Measurements from ENCODE around the gene AMH. TPM values are rescaled to one million over a fixed set of nuclear protein-coding genes. Genes with fewer than 3 reads are reported as not detected.

AMH gene
- polyA plus RNA-seq, 1 donor = 6.1 TPM

DNA sequence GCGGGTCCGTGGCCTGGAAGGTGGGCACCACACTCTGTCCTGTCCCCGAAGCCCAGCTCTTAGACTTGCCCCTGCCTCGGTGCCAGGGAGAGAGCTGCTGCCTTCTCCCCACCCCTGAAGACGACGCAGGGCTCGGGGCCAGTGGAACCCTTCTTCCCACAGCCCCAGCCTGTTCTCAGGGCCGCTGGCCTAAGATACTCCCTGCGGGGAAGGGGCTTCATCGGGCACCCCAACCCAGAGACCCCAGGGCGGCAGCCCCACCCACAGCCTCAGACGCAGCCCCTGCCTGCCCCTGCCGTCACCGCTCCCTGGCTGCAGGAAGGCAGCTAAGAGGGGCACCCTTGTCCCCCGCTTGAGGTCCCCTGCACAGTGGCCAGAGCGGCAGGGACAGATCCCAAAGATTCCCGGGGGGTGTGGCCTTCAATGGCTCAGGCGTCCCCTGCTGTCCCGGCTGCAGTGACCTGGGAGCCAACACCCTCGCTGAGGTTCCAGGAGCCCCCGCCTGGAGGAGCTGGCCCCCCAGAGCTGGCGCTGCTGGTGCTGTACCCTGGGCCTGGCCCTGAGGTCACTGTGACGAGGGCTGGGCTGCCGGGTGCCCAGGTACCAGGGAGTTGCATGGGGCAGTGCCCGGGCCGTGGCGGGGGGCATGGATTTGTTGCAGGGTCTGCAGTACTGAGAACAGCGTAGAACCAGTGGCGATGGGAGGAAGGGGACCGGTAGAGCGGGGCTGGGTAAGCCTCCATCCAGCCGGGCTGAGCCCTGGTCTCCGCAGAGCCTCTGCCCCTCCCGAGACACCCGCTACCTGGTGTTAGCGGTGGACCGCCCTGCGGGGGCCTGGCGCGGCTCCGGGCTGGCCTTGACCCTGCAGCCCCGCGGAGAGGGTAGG is 1.0 kb downstream of the AMH start:
- DNase-seq (ENCODE audit: low read depth) = no peak

DNA sequence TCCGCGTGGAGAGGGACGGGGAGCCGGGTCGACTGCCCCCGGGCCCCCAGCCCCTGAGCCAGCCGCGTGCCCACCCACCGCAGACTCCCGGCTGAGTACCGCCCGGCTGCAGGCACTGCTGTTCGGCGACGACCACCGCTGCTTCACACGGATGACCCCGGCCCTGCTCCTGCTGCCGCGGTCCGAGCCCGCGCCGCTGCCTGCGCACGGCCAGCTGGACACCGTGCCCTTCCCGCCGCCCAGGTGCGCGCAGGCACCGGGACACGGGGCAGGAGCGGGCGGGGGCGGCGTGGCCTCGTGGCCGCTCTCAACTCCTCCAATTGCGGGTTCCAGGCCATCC is 1.6 kb downstream of the AMH start:
- DNase-seq (ENCODE audit: low read depth) = no peak

DNA sequence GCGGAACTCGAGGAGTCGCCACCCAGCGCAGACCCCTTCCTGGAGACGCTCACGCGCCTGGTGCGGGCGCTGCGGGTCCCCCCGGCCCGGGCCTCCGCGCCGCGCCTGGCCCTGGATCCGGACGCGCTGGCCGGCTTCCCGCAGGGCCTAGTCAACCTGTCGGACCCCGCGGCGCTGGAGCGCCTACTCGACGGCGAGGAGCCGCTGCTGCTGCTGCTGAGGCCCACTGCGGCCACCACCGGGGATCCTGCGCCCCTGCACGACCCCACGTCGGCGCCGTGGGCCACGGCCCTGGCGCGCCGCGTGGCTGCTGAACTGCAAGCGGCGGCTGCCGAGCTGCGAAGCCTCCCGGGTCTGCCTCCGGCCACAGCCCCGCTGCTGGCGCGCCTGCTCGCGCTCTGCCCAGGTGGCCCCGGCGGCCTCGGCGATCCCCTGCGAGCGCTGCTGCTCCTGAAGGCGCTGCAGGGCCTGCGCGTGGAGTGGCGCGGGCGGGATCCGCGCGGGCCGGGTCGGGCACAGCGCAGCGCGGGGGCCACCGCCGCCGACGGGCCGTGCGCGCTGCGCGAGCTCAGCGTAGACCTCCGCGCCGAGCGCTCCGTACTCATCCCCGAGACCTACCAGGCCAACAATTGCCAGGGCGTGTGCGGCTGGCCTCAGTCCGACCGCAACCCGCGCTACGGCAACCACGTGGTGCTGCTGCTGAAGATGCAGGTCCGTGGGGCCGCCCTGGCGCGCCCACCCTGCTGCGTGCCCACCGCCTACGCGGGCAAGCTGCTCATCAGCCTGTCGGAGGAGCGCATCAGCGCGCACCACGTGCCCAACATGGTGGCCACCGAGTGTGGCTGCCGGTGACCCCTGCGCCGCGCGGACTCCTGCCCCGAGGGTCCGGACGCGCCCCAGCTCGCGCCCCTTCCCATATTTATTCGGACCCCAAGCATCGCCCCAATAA is 2.3 kb downstream of the AMH start:
- DNase-seq (ENCODE audit: low read depth) = no peak

DNA sequence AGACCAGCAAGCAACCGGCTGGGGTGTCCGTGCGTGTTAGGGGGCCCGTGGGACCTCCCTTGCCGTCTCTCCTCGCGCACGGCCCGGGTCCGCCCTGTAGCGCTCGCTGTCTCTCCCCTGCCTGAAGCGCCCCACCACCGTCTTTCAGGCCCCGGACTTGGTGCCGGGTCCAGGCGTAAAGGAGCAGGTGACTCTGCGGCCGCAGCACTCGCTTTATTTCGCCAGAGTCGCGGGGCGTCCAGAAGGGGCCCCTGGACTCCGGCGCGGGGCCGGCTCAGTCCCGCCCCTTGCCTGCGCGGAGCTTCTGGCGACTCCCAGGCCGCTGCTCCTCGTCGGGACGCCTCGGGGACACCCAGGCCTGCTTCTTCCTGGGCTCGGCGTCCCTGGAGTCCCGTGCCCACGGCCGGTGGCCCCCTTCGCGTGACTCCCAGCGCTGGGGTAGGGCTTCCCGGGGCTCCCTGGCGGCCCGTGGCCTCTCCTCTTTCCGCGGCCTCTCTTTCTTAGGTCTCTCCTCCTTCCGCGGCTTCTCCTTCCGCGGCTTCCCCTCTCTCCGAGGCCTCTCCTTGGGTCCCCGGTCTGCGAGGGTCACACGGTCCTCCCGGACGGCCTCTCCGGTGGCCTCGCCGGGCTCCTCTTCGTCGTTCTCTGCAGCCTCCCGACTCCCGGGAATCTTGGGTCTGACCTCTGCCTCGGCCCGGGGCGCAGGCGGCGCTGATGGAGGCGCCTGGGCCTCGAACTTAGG is 3.1 kb downstream of the AMH start:
- no peak for DNase-seq (ENCODE audit: low read depth)

DNA sequence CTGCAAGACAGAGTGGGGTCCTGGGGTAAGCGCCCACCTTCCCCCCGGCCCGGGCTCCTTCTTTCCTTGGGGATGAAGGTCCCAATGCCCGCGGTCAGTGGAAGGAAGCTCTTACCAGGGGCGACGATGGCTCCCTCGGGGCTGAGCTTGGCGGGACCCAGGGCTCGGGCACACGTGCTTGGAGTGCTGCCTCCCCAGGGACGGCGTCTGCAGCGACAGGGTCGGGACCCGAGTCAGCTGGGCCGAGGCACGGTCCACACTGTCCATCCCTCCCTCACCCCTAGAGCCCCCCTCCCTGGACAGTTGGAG is 3.6 kb downstream of the AMH start:
- DNase-seq (ENCODE audit: low read depth) = no peak

DNA sequence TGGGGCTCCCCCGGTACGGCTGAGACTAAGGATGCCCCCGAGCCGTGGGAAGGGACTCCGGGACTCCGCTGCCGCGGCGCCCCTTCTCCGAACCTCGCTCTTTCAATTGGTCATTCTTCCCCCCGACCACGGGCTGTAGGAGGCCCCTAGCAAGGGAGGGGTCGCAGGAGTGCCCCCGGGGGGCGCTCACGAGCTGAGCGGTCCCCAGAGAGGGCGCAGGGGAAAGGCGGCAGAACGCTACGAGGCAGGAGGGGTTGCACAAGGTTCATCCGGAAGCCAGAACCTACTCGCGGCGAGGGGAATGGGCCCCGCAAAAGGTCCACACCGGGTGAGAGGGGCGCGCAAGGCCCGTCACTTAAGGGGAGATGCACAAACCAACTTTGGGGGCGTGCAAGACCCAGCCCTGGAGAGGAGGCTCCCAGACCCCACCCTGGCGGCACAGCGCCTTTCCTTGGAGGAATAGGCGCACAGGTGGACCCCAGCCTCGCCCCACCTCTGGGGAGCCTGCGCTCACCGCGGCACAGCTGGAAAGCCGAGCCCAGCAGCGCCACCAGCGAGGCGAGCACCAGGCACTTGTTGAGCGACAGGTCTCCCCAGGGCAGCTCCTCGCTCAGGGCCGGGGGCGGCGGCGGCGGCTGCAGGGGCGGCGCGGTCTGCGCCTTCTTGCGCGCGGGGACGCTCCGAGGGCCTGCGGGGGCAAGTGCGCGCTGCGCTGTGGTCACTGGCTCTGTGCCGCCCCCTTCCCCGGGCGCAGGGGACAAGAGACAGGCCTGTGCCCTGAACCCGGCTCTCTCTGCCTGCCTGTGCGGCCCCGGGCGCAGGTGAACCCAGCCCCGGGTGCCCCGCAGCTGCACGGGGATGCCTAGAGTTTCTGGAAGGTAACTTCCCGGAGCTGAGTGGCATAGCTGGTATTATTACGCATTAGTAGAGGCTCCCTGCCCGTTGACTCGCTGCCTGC is 4.3 kb downstream of the AMH start:
- DNase-seq (ENCODE audit: low read depth) = no peak

DNA sequence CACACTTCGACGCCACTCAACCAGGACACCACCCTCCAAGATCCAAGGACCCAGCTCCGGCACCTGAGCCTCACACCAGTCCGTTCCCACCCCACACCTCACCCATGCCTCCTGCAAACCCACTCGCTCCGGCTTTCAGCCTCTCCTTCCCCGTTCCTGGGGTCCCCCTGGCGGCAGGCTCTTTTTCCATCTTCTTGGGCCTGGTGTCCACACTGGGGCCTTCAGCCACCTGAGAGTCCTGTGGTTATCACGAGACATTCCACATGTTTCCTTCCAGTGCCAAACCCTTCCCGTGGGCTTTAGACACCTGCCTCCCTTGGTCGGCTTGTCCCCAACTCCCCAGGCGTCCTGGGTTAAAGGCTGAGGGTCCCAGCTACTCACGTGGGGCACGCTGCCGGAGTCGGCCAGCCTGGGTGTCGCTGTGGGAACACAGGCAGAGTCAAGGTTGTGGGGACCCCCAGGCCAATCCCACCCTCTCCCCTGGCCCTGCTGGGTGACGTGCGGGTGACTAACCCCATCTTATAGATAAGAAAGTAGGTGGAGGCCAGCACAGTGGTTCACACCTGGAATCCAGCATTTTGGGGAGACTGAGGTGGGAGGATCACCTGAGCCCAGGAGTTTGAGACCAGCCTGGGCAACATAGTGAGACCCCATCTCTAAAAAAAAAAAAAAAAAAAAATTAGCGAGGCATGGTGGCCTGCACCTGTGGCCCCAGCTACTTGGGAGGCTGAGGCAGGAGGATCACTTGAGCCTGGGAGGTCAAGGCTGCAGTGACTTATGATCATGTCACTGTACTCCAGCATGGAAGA is 5.1 kb downstream of the AMH start:
- no peak for DNase-seq (ENCODE audit: low read depth)

DNA sequence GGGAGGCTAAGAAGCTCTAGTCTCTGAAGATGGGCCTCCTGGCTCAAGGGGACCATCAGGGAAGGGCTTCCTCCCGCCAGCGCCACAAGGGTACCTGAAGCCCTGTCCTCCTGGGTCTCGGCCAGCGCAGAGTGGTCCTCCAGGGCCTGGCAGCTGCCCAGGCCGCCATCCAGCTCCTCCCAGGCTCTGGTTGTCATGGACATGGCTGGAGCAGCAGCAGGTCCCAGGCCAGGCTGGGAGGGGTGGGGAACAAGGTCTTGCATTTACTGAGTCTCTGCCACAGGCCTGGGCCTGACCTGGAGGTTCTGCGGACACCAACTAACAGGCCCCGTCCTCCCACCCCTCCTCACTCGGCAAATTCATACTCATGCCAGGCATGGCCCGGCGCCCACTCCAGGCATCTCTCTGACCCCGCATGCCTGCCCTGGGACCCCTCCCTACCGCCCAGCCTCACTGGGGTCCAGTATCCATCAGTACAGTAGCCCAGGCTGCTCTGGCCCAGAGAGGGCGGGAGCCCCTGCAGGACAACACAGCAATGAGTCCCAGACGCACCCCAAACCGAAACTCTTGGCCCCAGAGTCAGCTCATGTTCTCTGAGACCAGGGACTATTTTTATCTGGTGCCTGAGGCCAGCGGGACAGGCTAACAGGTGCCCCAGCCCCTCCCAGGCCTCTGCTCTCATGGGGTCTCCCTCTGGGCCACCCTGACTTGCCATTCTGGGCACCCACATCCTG is 6.2 kb downstream of the AMH start:
- DNase-seq (ENCODE audit: low read depth) = no peak

DNA sequence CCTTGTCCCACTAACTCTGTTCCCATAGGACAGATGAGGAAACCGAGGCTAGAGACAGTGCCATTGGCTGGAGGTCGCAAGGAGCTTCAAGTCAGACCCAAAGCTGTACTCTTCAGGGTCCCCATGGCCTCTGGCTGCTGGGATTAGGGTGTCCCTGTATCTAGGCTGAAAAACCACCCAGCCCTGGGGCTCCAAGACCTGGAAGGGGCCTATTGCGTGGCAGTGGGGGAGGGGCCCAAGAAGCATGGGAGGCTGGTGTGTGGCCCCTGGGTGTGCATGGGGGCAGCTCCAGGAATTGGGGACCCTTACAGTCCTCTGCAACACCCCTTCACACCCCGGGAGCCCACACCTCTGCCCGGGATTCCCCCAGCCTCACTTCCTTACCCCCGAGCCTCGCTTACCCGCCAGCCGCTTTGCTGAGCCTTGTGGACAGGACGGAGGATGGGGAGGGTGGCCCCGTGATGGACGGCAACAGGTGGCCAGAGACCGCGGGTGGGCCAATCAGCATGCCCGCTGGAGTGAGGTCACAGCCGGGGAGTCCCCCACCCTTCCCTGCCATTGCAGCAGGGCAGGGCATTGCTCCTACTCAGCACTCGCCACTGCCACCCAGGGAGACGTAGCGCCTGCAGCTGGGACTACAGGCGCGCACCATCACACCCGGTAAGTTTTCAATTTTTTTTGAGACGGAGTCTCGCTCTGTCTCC is 7.0 kb downstream of the AMH start, which contains the start of gene JSRP1:
JSRP1 (minus strand) TSS at position 436 of the 704 bp plus-strand sequence. CDS start 1,103 bp downstream, outside the sequence.
- no peak for DNase-seq (ENCODE audit: low read depth)

DNA sequence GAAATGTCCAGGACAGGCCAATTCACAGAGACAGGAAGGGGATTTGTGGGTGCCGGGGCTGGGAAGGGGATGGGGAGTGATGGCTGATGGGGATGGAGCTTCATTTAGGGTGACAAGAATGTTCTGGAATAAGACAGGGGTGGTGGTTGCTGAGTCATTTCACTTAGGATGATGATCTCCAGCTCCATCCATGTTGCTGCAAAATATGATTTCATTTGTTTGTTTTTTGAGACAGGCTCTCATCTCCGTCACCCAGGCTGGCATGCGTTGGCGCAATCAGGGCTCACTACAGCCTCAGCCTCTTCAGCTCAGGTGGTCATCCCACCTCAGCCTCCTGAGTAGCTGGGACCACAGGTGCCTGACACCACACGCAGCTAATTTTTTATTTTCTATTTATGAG is 10.2 kb downstream of the AMH start:
- no peak for DNase-seq (ENCODE audit: low read depth)

DNA sequence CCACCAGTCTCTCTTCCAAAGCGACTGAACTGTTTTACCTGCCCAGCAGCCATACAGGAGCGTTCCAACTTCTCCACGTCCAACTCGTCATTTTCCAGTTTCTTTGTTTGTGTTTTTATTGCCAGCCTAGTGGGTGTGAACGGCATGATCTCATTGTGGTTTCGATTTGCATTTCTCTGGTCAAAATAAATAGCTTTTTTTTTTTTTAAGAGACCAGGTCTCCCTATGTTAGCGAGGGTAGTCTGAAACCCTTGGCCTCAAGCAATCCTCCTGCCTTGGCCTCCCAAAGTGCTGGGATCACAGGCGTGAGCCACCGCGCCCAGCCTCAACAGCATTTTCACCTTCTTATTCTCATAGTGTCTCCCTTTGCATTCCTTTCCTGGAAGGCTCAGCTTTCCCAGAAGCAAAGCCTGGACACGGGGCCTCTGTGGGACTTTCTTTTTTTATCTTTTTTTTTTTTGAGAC is 11.2 kb downstream of the AMH start:
- DNase-seq (ENCODE audit: low read depth) = no peak

DNA sequence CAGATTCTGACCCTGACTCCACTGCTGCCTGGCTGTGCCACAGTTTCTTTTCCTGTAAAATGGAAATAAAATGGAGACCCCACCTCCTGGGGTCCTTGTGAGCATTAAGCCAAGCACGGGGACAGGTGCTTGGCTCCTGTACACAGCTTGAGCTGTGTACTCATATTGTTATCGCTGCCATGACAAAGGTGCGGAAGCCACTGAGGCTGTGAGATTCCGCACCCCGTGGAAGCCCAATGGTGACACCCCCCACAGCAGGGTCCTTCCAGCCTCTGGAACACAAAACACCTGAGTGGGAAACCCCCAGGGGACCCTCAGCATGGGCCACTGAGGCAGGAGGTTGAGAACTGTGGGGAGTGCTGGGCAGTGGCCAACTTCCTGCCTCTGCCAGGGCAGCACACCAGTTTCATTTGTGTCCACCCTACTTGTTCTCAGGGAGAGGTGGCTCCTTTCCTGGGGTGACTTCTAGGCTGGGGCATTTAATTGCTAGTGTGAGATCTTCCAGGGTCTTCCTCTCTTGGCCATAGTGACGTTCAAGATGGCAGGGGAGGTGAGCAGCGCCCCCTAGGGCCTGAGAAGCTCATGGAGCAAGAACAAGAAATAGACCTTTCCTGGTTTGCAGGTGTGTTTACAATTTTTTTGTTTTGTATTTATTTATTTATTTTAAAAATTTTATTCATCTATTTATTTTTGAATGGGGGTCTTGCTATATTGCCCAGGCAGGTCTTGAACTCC is 12.5 kb downstream of the AMH start:
- no peak for DNase-seq (ENCODE audit: low read depth)

DNA sequence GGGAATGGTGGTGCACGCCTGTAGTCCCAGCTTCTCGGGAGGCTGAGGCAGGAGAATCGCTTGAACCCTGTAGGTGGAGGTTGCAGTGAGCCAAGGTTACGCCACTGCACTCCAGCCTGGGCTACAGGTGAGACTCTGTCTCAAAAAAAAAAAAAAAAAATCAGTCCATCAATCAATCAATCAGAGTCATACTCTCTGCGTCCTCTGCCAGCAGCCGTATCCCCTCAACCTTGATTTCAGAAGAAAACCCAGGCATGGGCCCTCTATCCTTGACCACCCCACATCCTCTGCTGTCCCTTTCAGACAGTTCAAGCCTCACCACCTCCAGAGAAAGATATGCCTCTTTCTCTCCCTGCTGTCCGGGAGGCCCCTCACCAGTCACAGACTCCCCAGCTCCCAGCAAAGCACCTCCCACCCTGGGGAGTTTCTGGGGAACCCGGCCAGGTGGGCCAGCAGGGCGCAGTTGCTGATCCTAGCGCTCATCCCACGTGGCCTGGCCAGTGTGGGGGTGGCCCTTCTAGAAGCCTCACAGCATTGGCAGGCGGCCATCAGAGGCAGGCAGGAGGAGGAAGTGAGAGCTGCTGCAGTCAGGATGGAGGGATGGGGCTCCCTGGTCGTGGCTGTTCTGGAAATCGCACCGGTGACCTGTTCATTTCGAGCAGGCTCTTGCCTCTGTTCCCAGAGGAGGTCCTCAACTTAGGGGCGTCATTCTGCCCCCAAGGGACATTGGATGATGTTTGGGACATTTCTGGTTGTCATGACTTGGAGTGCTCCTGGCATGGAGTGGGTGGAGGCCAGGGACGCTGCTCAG is 17.3 kb downstream of the AMH start:
- DNase-seq (ENCODE audit: low read depth) = no peak

DNA sequence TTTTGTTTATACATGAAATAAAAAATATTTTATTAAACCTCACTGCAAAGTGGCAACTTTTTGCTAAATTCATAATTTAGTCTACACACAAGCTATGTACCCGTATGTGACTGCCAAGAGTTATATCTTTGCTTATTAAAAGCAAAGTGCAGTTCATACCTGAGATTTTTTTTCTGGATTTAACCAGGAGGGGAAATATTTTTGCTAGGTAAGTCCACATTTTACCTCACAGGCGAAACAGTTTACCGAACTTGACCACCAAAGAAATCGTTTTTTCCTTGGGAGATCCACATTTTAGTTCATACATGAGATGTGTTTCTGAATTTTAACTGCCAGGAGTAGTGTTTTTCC is 19.3 kb downstream of the AMH start:
- DNase-seq (ENCODE audit: low read depth) = no peak

DNA sequence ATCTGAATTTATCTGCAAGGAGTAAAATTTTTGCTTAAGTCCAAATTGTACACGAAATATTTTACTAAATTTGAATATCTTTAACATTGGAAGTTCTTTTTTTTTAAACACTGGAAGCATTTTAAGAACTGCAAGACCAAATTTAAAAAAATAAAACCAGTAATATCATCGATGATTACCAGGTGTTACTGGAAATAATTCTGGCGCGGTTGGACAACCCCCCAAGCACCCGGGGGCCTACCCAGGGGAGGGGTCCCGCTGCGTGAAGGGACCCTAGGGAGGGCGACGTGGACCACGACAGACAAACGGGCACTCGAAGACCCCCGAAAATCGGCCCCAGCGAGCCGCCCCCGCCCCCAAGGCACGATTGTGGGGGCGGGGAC is 19.7 kb downstream of the AMH start:
- no peak for DNase-seq (ENCODE audit: low read depth)

DNA sequence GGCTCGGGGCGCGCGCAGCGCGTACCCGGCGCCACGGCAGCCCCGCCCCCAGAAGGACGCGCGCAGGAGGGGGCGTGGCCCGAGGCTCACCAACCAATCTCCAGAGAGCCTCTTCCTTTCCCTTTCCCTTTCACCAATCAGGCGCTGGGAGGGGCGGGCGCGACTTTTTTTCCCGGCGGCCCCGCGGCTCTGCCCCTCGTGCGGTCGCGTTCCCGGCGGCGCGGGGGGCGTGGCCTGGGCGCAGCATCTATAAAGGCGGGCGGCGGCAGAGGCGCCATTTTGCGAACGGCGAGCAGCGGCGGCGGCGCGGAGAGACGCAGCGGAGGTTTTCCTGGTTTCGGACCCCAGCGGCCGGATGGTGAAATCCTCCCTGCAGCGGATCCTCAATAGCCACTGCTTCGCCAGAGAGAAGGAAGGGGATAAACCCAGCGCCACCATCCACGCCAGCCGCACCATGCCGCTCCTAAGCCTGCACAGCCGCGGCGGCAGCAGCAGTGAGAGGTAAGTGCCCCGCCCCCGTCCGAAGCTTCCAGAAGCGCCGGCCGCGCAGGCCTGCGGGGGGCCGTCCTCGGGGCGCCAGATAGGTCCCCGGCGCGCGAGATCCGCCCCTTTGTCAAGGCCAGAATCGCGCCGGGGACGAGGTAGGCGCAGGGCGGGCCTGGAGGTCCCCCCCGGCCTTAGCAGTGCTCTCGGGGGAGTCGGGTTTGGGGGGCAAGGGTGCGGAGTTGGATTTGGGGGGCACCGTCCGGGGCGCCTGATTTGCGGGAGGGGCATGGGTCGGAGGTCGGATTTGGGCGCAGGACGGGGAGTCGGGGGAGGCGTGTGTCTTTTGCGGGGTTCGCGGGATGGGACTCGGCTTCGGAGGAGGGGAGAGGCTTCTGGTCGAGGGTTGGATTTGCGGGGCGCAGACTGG is 20.4 kb downstream of the AMH start:
- peak; percentile 76 for DNase-seq (ENCODE audit: low read depth)

All from forelimb muscle (tissue), 1 donor.